Neural crest cell (in vitro differentiated cells): ENCODE data around the gene AK5. TPM values are rescaled to one million over a fixed set of nuclear protein-coding genes. Genes with fewer than 3 reads are reported as not detected.

Experiments used
- DNase-seq: peaks from one replicate; pipeline ENCODE4 v3.0.0; 2021; ENCODE audit warnings: low read depth, mixed read lengths, low spot score
- H3K27ac Mint-ChIP-seq: one replicate; pipeline ENCODE4 v1.8.0; 2021; ENCODE audit warnings: mild to moderate bottlenecking, mixed read lengths; ENCODE audit not compliant: unreplicated experiment
- H3K27me3 Mint-ChIP-seq: 2 replicates; pipeline ENCODE4 v1.8.0; 2021; ENCODE audit warnings: low read depth, mild to moderate bottlenecking, mixed read lengths
- H3K36me3 Mint-ChIP-seq: 2 replicates; pipeline ENCODE4 v1.8.0; 2021; ENCODE audit warnings: low read depth, mild to moderate bottlenecking, mixed read lengths
- H3K4me1 Mint-ChIP-seq: 2 replicates; pipeline ENCODE4 v1.8.0; 2021; ENCODE audit warnings: mixed read lengths
- H3K4me3 Mint-ChIP-seq: one replicate; pipeline ENCODE4 v1.8.0; 2021; ENCODE audit warnings: mild to moderate bottlenecking, mixed read lengths
- H3K9me3 Mint-ChIP-seq: 2 replicates; pipeline ENCODE4 v1.8.0; 2021; ENCODE audit warnings: mixed read lengths
- total RNA-seq: library from RNA; stranded (reverse); gene quantifications from 2 replicates; pipeline ENCODE4 v1.2.1, GENCODE V29; 2021
- TF ChIP-seq, protein P1 (sequence below): fragments of 200-600 bp; sonication (generic); conservative IDR thresholded peaks from 2 replicates; pipeline ENCODE4 v1.5.0; 2021; ENCODE audit warnings: antibody characterized with exemption, mild to moderate bottlenecking

AK5 gene
- total RNA-seq, 1 donor from 2014 or later = 1.1 TPM

DNA sequence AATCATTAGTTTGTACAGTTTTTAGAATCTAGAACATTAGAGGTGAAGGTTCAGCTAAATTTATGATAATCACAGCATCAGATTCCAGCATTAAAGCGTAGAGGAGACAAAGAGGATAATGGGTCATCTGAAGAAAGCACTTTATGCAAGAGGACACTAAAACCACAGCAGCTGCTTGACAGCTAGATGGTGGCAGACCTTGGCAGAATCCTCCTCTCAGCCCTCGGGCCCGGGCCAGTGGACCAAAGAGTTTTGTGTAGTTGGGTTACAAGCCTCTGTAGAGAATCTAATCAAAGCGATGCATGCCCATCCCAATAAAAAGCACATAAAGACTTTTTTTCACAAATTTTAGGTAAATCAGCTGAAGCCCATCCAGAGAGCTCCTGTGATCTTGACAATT, 59.4 kb downstream of the AK5 start:
- Mint-ChIP-seq H3K27me3 (no peaks in the 10 kb centered on the region), H3K9me3 (no peaks in the 10 kb centered on the region), H3K27ac (no peak overlapping the region), H3K4me3 (no peak overlapping the region), H3K36me3 (no peaks in the 10 kb centered on the region), H3K4me1 (peaks cover 14% of the 10 kb centered on the region)
- TF ChIP-seq, protein P1, sequence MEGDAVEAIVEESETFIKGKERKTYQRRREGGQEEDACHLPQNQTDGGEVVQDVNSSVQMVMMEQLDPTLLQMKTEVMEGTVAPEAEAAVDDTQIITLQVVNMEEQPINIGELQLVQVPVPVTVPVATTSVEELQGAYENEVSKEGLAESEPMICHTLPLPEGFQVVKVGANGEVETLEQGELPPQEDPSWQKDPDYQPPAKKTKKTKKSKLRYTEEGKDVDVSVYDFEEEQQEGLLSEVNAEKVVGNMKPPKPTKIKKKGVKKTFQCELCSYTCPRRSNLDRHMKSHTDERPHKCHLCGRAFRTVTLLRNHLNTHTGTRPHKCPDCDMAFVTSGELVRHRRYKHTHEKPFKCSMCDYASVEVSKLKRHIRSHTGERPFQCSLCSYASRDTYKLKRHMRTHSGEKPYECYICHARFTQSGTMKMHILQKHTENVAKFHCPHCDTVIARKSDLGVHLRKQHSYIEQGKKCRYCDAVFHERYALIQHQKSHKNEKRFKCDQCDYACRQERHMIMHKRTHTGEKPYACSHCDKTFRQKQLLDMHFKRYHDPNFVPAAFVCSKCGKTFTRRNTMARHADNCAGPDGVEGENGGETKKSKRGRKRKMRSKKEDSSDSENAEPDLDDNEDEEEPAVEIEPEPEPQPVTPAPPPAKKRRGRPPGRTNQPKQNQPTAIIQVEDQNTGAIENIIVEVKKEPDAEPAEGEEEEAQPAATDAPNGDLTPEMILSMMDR = no peak
- no peak for DNase-seq

DNA sequence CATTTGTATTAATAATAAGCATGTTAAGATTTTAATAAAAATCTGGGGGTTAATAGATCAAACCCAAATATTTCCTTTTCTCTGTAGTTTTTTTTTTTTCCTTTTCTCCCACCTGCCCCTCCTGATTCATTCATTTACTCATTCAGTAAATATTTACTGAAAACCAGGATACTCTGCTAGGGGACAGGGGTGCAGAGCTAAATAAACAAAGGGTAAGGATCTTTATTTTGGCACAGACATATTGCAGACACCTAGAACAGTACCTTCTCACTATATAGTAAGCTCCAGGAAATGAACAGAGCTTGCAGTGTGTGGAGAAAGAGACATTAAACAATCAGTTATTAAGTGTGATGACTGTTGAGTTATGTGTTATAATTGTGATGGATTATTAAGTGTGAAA, 60.9 kb downstream of the AK5 start:
- H3K36me3 Mint-ChIP-seq = no peaks in the 10 kb centered on the region
- H3K27ac Mint-ChIP-seq = no peak overlapping the region
- no peaks in the 10 kb centered on the region for H3K9me3 Mint-ChIP-seq
- no peaks in the 10 kb centered on the region for H3K27me3 Mint-ChIP-seq
- TF ChIP-seq, protein P1 = no peak
- DNase-seq = no peak
- peaks cover 14% of the 10 kb centered on the region for H3K4me1 Mint-ChIP-seq
- no peak overlapping the region for H3K4me3 Mint-ChIP-seq

GRCh38 chr1:77347646-77348045, 65.8 kb downstream of the AK5 start:
- Mint-ChIP-seq H3K27me3 (no peaks in the 10 kb centered on the region), H3K36me3 (no peaks in the 10 kb centered on the region), H3K4me3 (no peak overlapping the region), H3K4me1 (peaks cover 13% of the 10 kb centered on the region), H3K9me3 (no peaks in the 10 kb centered on the region), H3K27ac (no peak overlapping the region)
- TF ChIP-seq, protein P1 = no peak
- no peak for DNase-seq

GRCh38 chr1:77348549-77348948, 66.7 kb downstream of the AK5 start:
- no peaks in the 10 kb centered on the region for H3K27me3 Mint-ChIP-seq
- no peak overlapping the region for H3K4me3 Mint-ChIP-seq
- H3K36me3 Mint-ChIP-seq = no peaks in the 10 kb centered on the region
- no peaks in the 10 kb centered on the region for H3K9me3 Mint-ChIP-seq
- peaks cover 13% of the 10 kb centered on the region for H3K4me1 Mint-ChIP-seq
- H3K27ac Mint-ChIP-seq = no peak overlapping the region
- DNase-seq = no peak
- TF ChIP-seq, protein P1 = no peak

DNA sequence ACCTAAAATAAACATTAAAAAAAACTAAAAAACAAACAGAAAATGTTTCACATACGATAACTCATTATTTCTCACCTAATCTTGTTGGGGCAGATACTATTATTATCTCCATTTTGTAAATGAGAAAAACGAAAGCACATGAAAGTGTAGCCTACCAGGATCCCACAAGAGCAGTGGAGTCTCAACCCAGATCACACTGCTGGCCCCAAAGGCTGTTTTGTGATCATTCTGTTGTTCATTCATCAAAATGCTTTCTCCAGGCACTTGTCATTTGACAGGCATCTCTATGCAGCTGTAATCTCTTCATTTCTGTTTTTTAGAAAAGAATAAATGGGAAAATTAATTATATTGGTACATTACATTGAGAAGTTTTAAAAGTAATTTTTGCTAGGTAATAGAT, 67.5 kb downstream of the AK5 start:
- no peaks in the 10 kb centered on the region for H3K27me3 Mint-ChIP-seq
- H3K4me3 Mint-ChIP-seq = no peak overlapping the region
- H3K27ac Mint-ChIP-seq = no peak overlapping the region
- no peaks in the 10 kb centered on the region for H3K36me3 Mint-ChIP-seq
- TF ChIP-seq, protein P1 = no peak
- H3K4me1 Mint-ChIP-seq = peaks cover 13% of the 10 kb centered on the region
- H3K9me3 Mint-ChIP-seq = no peaks in the 10 kb centered on the region
- DNase-seq = no peak
